H9 (cell line): ENCODE results near the gene RDH11. TPM values are rescaled to one million over a fixed set of nuclear protein-coding genes. Genes with fewer than 3 reads are reported as not detected.

Experiments
- DNase-seq: peaks from one replicate; pipeline ENCODE4 v3.0.0-alpha.2; 2017
- H2AFZ ChIP-seq: one replicate; pipeline ENCODE4 v1.6.1; 2013; ENCODE audit warnings: mild to moderate bottlenecking, low read length, control low read depth, moderate library complexity
- H2AK5ac ChIP-seq: 2 replicates; pipeline ENCODE4 v1.6.1; 2013; ENCODE audit warnings: low read length, control low read depth, mixed read lengths; ENCODE audit not compliant: insufficient read length
- H2BK120ac ChIP-seq: one replicate; pipeline ENCODE4 v1.6.1; 2013; ENCODE audit warnings: low read depth, mild to moderate bottlenecking, low read length, control low read depth, inconsistent platforms; ENCODE audit not compliant: poor library complexity, severe bottlenecking
- H2BK12ac ChIP-seq: 2 replicates; pipeline ENCODE4 v1.6.1; 2013; ENCODE audit warnings: low read length, control low read depth, mixed read lengths, low read depth; ENCODE audit not compliant: insufficient read length
- H2BK15ac ChIP-seq: 2 replicates; pipeline ENCODE4 v1.6.1; 2013; ENCODE audit warnings: low read depth, low read length, control low read depth
- H2BK20ac ChIP-seq: one replicate; pipeline ENCODE4 v1.6.1; 2013; ENCODE audit warnings: low read depth, mild to moderate bottlenecking, low read length, control low read depth, inconsistent platforms; ENCODE audit not compliant: poor library complexity, severe bottlenecking
- H2BK5ac ChIP-seq: 2 replicates; pipeline ENCODE4 v1.6.1; 2013; ENCODE audit warnings: low read length, control low read depth, mixed read lengths; ENCODE audit not compliant: insufficient read length
- H3K14ac ChIP-seq: 2 replicates; pipeline ENCODE4 v1.6.1; 2013; ENCODE audit warnings: low read length, control low read depth; ENCODE audit not compliant: insufficient read depth
- H3K18ac ChIP-seq: 2 replicates; pipeline ENCODE4 v1.6.1; 2013; ENCODE audit warnings: low read depth, mild to moderate bottlenecking, mixed read lengths, low read length, control low read depth; ENCODE audit not compliant: insufficient read length
- H3K23ac ChIP-seq: 2 replicates; pipeline ENCODE4 v1.6.1; 2013; ENCODE audit warnings: low read length, control low read depth, mixed read lengths, low read depth; ENCODE audit not compliant: insufficient read length
- H3K23me2 ChIP-seq: 2 replicates; pipeline ENCODE4 v1.6.1; 2013; ENCODE audit warnings: low read depth, mild to moderate bottlenecking, mixed read lengths, low read length, control low read depth; ENCODE audit not compliant: insufficient read length, poor library complexity, severe bottlenecking
- H3K27ac ChIP-seq: 2 replicates; pipeline ENCODE4 v1.5.1; 2013; ENCODE audit warnings: low read length, control low read depth, mixed read lengths, low read depth; ENCODE audit not compliant: insufficient read length
- H3K27me3 ChIP-seq: 2 replicates; pipeline ENCODE4 v1.6.1; 2013; ENCODE audit warnings: low read length, control low read depth, inconsistent platforms; ENCODE audit not compliant: insufficient read depth
- H3K4ac ChIP-seq: 2 replicates; pipeline ENCODE4 v1.6.1; 2013; ENCODE audit warnings: low read depth, mild to moderate bottlenecking, control low read depth, inconsistent platforms, low read length, moderate library complexity
- H3K4me1 ChIP-seq: 2 replicates; pipeline ENCODE4 v1.6.1; 2013; ENCODE audit warnings: low read length, control low read depth, inconsistent platforms; ENCODE audit not compliant: insufficient read depth
- H3K4me2 ChIP-seq: 2 replicates; pipeline ENCODE4 v1.6.1; 2013; ENCODE audit warnings: low read length, control low read depth, mixed read lengths; ENCODE audit not compliant: insufficient read length, insufficient read depth
- H3K56ac ChIP-seq: 2 replicates; pipeline ENCODE4 v1.6.1; 2013; ENCODE audit warnings: low read depth, mild to moderate bottlenecking, mixed read lengths, low read length, control low read depth; ENCODE audit not compliant: insufficient read length
- H3K79me1 ChIP-seq: 2 replicates; pipeline ENCODE4 v1.6.1; 2013; ENCODE audit warnings: low read depth, mild to moderate bottlenecking, moderate library complexity, low read length, control low read depth, inconsistent platforms; ENCODE audit not compliant: insufficient read depth, poor library complexity, severe bottlenecking
- H3K79me2 ChIP-seq: 2 replicates; pipeline ENCODE4 v1.6.1; 2013; ENCODE audit warnings: low read length, control low read depth, inconsistent platforms; ENCODE audit not compliant: insufficient read depth
- H3K9ac ChIP-seq: 2 replicates; pipeline ENCODE4 v1.6.1; 2013; ENCODE audit warnings: low read length, control low read depth, mixed read lengths; ENCODE audit not compliant: insufficient read length; ENCODE audit errors: extremely low read depth
- H3K9me3 ChIP-seq: one replicate; pipeline ENCODE4 v1.6.1; 2013; ENCODE audit warnings: low read depth, low read length, inconsistent platforms; ENCODE audit not compliant: control insufficient read depth
- H3T11ph ChIP-seq: one replicate; pipeline ENCODE4 v1.6.1; 2013; ENCODE audit warnings: mild to moderate bottlenecking, low read length, control low read depth, inconsistent platforms
- H4K20me1 ChIP-seq: one replicate; pipeline ENCODE4 v1.6.1; 2013; ENCODE audit not compliant: control insufficient read depth, insufficient read length, insufficient read depth
- H4K5ac ChIP-seq: 2 replicates; pipeline ENCODE4 v1.6.1; 2013; ENCODE audit warnings: low read depth, mild to moderate bottlenecking, mixed read lengths, low read length, control low read depth; ENCODE audit not compliant: insufficient read length
- H4K8ac ChIP-seq: replicated peaks from 2 replicates; pipeline ENCODE4 v1.6.1; 2013; ENCODE audit warnings: low read length, control low read depth, mixed read lengths, low read depth; ENCODE audit not compliant: insufficient read length
- H4K91ac ChIP-seq: 2 replicates; pipeline ENCODE4 v1.6.1; 2013; ENCODE audit warnings: low read depth, mild to moderate bottlenecking, moderate library complexity, mixed read lengths, low read length, control low read depth; ENCODE audit not compliant: insufficient read length
- H3K27ac Mint-ChIP-seq, 3 experiments: 2 replicates in 2 of 3; 3 replicates in 1 of 3; pipeline ENCODE4 v1.8.0; 2020 to 2021; ENCODE audit warnings: mixed read lengths in 3 of 3, mild to moderate bottlenecking in 1 of 3, moderate library complexity in 1 of 3
- H3K27me3 Mint-ChIP-seq: 2 replicates; pipeline ENCODE4 v1.8.0; 2021; ENCODE audit warnings: low read depth, mild to moderate bottlenecking, moderate library complexity, mixed read lengths
- H3K36me3 Mint-ChIP-seq, 3 experiments: 2 replicates in 2 of 3; 3 replicates in 1 of 3; pipeline ENCODE4 v1.8.0; 2020 to 2021; ENCODE audit warnings: low read depth in 3 of 3, mixed read lengths in 3 of 3; ENCODE audit not compliant: insufficient read depth in 1 of 3
- H3K4me1 Mint-ChIP-seq, 2 experiments: 2 replicates each; pipeline ENCODE4 v1.8.0; 2020; ENCODE audit warnings: mixed read lengths in 2 of 2
- H3K4me3 Mint-ChIP-seq, 2 experiments: 2 replicates in 1 of 2; 3 replicates in 1 of 2; pipeline ENCODE4 v1.8.0; 2020 to 2021; ENCODE audit warnings: mild to moderate bottlenecking in 2 of 2, mixed read lengths in 2 of 2, moderate library complexity in 1 of 2
- H3K9me3 Mint-ChIP-seq, 2 experiments: 2 replicates in 1 of 2; 3 replicates in 1 of 2; pipeline ENCODE4 v1.8.0; 2020; ENCODE audit warnings: mild to moderate bottlenecking in 2 of 2, mixed read lengths in 2 of 2, moderate library complexity in 1 of 2
- CTCF ChIP-seq: fragments of 200-600 bp; sonication (generic); conservative IDR thresholded peaks from 3 replicates; pipeline ENCODE4 v1.8.0; 2021; ENCODE audit warnings: antibody characterized with exemption, mild to moderate bottlenecking
- WGBS: extraction: QIAGEN DNeasy Blood & Tissue Kit; methylation state at CpG from one replicate; pipeline ENCODE4 v1.1.7; 2013; ENCODE audit warnings: missing lambda C conversion rate, low lambda C conversion rate, mixed read lengths; ENCODE audit not compliant: insufficient read length; ENCODE audit errors: extremely low coverage; 5-methylcytosine and 5-hydroxymethylcytosine counted together
- total RNA-seq: library from RNA; stranded (reverse); gene quantifications from 2 replicates; pipeline ENCODE4 v1.2.1, GENCODE V29; 2021

RDH11 gene
- total RNA-seq, 1 experiment from 2014 or later: 83.4 TPM

DNA sequence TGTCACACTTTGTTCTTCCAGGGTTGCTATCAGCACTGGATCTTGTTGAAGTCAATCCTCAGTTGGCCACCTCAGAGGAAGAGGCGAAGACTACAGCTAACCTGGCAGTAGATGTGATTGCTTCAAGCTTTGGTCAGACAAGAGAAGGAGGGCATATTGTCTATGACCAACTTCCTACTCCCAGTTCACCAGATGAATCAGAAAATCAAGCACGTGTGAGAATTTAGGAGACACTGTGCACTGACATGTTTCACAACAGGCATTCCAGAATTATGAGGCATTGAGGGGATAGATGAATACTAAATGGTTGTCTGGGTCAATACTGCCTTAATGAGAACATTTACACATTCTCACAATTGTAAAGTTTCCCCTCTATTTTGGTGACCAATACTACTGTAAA lies 44.9 kb downstream of the RDH11 start:
- H4K8ac ChIP-seq: no peak overlapping the region
- WGBS: no CpG with 5 or more reads among the region's 2 CpGs
- H3K23ac ChIP-seq: no peak overlapping the region
- H3K27ac ChIP-seq: no peak overlapping the region
- H3K14ac ChIP-seq: no peak overlapping the region
- H3K27me3 ChIP-seq: no peaks in the 10 kb centered on the region
- H3K4me2 ChIP-seq: no peak overlapping the region
- no peak overlapping the region for H2BK15ac ChIP-seq
- H3K23me2 ChIP-seq: no peaks in the 10 kb centered on the region
- H4K5ac ChIP-seq: no peak overlapping the region
- no peaks in the 10 kb centered on the region for H3K9me3 Mint-ChIP-seq
- no peaks in the 10 kb centered on the region for H3K27me3 Mint-ChIP-seq
- H3K79me1 ChIP-seq: no peaks in the 10 kb centered on the region
- H4K91ac ChIP-seq: no peak overlapping the region
- H4K20me1 ChIP-seq: no peaks in the 10 kb centered on the region
- no peak overlapping the region for H2BK12ac ChIP-seq
- no peak overlapping the region for H2BK20ac ChIP-seq
- no peak overlapping the region for H2AFZ ChIP-seq
- no peak overlapping the region for H2BK5ac ChIP-seq
- no peak overlapping the region for H2AK5ac ChIP-seq
- H3T11ph ChIP-seq: no peak overlapping the region
- H3K9me3 ChIP-seq: no peaks in the 10 kb centered on the region
- no peaks in the 10 kb centered on the region for H3K4me1 ChIP-seq
- H3K79me2 ChIP-seq: no peaks in the 10 kb centered on the region
- H3K18ac ChIP-seq: no peak overlapping the region
- no peak overlapping the region for H2BK120ac ChIP-seq
- no peak overlapping the region for H3K4me3 Mint-ChIP-seq
- H3K9ac ChIP-seq: no peak overlapping the region
- no peaks in the 10 kb centered on the region for H3K4me1 Mint-ChIP-seq
- no peak for DNase-seq
- no peak for TF ChIP-seq CTCF
- no peak overlapping the region for H3K56ac ChIP-seq
- no peak overlapping the region for H3K4ac ChIP-seq
- H3K36me3 Mint-ChIP-seq: peaks cover 18 to 83% (median 68%) of the 10 kb centered on the region in 3 experiments; a peak in 6 of 7 replicates
- no peak overlapping the region; a peak in 1 of 7 replicates for H3K27ac Mint-ChIP-seq
